HL-60/S4 treated with phorbol 12-myristate 13-acetate at 8.2 ng/mL for 4 days and 3 days (cell line): ENCODE results near the gene GSKIP.

ENCODE experiments used
- in situ Hi-C: fragments of 300-500 bp; cut with MboI; formaldehyde crosslinking; loops from 2 replicates; pipeline ENCODE4 v1.15.0; 2022; ENCODE audit warnings: low sequenced_read_pairs

The GSKIP gene

DNA sequence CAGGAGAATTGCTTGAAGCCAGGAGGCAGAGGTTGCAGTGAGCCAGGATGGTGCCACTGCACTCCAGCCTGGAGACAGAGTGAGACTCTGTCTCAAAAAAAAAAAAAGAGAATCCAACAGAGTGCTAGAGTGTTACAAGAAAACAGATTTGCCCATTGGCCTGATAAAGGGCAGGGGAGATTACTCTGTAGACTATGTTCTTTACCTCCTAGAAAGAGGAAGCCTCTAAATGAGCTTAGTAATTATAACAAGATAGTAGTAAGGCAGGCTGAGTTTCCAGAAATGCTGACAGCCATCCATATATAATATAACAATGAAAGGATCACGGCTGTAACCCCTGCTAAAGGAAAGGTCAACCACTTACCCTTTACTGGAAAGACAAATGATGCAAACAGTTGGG lies 53.0 kb downstream of the GSKIP start:
- in situ Hi-C loops, result no loop called here

DNA sequence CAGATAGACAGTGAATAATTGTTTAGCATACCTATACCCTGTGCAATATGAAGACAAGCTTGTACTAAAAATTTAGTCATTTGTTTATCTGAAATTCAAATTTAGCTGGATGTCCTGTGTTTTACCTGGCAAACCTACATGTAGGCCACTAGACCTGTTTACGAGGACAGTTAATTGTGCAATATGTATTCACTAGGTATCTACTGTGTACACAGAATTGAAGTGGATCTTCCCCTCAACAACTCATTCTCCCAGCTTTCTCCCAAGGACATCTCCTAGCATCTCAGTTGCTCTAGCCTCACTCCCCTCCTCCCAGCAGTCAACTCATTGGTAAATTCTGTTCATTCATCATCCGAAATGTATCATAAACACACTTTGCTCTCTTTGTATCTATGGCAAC lies 53.9 kb downstream of the GSKIP start:
- in situ Hi-C loops, result no loop called here

DNA sequence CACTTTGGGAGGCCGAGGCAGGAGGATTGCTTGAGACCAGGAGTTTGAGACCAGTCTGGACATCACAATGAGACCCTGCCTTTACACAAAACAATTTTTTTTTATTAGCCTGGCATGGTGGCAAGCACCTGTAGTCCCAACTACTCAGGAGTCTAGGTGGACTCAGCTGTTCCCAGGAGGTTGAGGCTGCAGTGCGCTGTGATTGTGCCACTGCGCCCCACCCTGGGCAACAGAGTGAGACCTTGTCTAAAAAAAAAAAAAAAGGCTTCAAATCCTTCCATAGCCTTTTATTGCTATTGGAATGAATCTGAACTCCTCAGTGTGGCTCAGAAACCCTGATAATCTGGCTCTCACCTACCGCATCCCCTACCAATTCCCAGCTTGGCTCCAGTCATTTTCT lies 54.7 kb downstream of the GSKIP start:
- in situ Hi-C loops, result no loop called here

DNA sequence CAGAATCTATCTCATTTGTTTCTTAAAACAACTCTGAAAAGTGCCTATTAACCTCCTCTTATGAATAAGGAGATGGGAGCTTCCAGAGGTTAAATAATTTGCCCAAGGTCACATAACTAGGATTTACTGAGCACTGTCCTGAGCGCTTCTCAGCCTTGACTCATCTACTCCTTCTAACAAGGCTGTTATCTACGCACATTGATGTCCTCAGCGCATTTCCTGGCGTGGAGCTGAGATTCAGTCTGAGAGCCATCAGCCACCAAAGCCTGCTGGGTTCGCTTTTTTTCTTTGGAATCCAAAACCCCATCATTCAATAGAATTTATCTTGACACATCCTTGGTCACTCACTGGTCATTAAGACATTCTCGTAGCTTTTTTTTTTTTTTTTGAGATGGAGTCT lies 57.9 kb downstream of the GSKIP start:
- in situ Hi-C loops, result no loop called here

DNA sequence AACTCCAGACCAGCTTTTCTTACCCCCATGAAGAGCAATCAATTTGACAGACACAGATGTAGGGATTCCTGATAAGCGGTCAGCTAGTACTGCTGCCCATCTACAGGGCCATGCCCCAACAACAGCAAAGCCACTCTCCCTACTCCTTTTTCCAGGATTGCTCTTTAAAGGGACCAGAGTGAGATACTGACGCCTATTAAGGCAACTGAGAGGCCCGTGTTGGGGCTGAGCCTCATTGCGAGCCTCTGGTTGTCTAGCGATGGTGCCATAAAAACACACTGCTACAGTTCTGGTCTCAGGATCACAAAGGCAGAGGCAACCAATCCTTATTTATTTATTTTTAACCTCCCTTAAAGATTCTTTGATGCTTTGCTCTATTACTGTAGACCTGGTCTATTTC lies 59.7 kb downstream of the GSKIP start:
- in situ Hi-C loops, result no loop called here

DNA sequence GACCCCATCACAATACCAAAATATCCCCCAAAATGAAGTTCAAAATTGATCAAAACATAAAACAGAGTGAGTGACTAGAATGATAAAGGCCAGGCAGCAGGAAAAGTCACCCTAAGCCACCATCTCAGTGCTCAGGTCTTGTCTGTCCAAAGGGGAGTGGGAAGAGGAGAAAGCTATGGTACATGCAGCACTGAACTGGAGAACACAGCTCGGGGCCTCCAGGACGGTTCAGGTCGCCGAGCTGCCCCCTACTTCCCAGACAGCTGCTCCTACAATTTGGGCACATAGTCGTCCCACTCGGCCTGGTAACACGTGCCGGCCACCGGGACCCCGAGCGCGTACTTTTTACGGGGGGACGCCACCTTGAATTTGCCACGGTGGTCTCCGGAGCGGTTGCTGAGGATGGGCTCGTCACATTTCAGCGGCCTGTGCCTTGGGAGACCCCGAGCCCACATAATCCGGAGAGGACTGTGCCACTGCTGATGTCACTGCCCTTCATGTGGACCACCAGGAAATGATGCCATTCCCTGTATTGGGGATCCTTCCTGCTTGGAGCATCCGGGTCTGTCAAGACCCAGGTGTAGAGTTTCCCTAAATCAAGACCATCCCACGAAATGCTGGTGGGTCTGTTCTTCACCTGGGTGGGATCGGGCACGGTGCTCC lies 60.3 kb downstream of the GSKIP start:
- in situ Hi-C loops, result no loop called here

DNA sequence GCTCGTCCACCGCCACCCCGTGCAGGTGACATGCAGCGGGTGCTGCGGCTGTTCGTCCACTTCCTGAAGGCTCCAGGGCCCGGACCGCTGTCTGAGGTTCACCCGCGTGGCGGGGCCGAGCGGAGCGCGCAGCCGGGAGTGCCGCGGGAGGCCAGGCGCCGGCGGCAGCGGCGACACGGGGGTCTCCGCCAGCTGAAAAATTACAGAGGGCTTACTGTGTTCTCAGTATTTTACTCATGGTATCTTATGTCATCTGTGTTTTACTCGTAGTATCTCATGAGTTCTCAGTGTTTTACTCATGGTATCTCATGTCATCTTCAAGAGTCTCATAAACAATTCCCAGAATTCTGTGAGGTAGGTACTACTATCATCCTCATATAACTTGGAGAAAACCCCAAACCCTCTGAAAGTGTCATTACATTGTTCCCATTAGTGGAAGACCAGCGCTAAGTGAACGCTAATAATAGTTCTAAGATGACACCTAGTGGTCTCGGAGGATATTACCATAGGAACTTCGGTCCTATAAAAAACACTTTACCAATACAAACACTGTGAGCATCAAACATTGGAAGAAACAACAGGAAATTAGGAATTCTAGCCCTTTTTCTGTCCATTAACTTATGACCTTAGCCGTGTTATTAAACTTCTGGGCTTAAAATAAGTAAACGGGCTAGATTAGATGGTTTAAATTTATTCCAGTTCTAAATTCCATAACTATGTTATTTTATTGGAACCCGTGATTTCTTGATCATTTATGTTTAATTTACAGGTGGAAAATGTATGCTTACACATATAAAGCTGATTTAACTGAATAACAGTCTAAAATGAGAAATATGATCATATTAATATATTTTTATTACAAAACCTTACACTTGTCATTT lies 61.0 kb downstream of the GSKIP start:
- in situ Hi-C loops, result no loop called here

DNA sequence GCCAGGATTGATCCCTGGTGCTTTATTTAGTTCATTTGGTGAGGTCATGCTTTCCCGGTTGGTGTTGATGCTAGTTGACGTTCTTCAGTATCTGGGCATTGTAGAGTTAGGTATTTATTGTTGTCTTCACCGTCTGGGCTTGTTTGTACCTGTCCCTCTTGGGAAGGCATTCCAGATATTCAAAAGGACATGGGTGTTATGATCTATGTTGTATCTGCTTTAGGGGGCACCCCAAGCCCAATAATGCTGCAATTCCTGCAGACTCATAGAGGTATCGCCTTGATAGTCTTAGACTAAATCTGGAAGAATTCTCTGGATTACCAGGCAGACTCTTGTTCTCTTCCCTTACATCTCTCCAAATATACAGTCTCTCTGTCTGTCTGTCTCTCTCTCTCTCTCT lies 70.7 kb downstream of the GSKIP start:
- in situ Hi-C loops, result loop anchor here (25.0 kb wide), 1 partner anchor 347 kb away; no protein-coding TSS in a partner anchor
